Stimulated activated CD4-positive, alpha-beta T cell treated with anti-CD3 and anti-CD28 coated beads, Interleukin-4, amount 100 ng/mL, for 4 hours (primary cell): ENCODE results near the gene CAMKK1.
A peak's percentile ranks its signal among the peaks of the same experiment; 100 is the strongest.

Experiments
- DNase-seq, 2 experiments: peaks; one replicate each; pipeline ENCODE4 v3.0.0-alpha.2; 2020

The CAMKK1 gene

GRCh38 chr17:3917391-3917931, 24.6 kb upstream of the CAMKK1 start:
- DNase-seq: no peak

DNA sequence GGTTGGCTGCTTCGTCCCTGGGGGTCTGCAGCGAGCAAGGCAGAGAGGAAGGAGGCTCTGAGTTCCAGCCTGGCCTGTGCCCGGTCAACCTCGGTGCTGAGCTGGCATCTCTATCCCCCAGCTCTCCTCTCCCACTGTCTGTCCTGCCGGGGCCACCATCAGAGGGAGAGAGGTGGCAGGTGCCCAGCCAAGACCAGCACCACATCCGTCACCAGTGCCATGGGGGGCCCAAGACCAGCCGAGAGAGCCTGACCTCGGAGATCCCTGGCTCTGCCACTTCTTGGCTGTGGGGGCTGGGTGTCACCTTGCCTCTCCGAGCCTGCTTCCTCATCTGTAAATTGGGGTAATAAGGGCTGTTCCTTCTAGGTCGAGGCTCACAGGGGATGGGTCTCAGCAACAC, 24.0 kb upstream of the CAMKK1 start:
- DNase-seq: no peak

DNA sequence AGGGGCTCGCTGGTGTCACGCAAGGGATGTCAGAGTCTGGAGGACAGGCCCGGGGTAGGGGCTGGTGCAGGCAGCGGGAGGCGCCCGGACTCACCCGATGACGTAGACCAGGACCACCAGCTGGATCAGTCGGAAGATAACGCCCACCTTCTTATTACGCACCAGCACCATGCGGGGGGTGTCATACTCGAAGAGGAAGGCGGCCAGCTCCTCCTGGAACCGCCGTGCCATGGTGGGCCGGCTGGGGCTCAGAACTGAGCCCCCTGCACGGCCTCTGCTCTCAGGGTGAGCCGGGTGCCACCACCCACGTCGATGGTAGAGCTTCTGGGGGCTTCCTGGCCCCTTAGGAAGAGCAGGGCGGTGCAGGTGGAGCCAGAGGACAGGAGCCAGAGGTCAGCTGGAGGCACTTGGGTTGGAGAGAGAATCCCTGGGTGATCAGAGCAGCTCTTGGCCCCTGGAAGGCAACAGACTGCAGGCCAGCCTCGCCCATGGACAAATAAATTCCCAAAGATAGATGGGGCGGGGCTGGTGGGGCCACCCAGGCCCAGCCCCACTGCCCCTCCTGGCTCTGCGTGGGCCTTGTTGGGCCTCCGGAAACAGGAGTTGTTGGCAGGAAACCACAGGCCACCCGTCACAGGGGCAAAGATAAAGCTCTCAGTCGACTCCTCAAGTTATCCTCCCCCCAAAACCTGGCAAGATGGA, 23.3 kb upstream of the CAMKK1 start, which contains the start of gene P2RX1:
P2RX1 (minus strand) TSS at position 471 of the 702 bp plus-strand sequence; CDS start at position 231, 240 bp downstream.
- DNase-seq: no peak

DNA sequence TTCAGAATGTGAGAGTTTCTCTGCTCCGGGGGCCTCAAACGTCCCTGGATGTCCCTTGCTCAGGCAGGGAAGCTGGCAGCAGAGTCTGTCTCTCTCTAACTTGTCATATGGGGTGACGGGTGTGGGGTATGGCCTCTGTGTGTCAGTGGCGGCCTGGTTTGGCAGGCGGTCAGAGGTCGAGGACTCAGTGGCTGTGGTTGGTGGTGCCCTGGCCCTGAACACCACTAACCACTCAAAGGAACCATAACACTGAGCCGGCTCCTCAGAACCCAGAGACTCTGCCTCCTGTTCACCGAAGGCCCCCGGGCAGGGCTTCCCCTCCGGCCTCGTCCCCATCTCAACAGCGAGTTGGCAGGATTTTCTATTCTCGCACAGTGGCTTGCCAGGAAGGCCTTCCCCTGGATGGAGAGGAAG, 22.7 kb upstream of the CAMKK1 start:
- no peak for DNase-seq

DNA sequence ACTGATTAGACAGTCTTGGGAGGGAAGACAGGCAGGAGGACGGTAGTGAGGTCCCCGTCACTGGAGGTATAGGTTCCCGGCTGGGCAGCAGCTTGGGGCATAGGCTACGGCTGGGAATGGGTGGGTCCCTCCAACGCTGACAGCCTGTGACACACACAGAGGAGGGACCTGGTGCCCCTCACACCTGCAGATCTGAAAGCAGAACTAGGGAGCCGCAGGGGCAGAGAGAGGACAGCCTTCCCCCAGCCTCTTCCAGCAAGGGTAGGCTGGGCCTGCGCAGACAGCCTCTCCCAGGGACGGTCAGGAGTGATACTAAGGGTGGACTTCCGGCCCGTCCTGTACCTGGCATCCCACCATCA, 21.4 kb upstream of the CAMKK1 start:
- no peak for DNase-seq

GRCh38 chr17:3913531-3914311, 20.9 kb upstream of the CAMKK1 start:
- DNase-seq: peak; percentile 68 to 77

GRCh38 chr17:3912827-3913226, 20.0 kb upstream of the CAMKK1 start:
- DNase-seq: no peak

GRCh38 chr17:3911271-3912053, 18.6 kb upstream of the CAMKK1 start:
- peak; percentile 56 to 62 for DNase-seq

- DNase-seq: no peak
Measured at GRCh38 chr17:3910420-3911270, 17.8 kb upstream of the CAMKK1 start.

GRCh38 chr17:3909257-3909656, 16.4 kb upstream of the CAMKK1 start:
- DNase-seq: no peak

- DNase-seq: no peak
Measured at GRCh38 chr17:3907483-3908216, 14.8 kb upstream of the CAMKK1 start.

GRCh38 chr17:3906881-3907280, 14.0 kb upstream of the CAMKK1 start:
- no peak for DNase-seq

DNA sequence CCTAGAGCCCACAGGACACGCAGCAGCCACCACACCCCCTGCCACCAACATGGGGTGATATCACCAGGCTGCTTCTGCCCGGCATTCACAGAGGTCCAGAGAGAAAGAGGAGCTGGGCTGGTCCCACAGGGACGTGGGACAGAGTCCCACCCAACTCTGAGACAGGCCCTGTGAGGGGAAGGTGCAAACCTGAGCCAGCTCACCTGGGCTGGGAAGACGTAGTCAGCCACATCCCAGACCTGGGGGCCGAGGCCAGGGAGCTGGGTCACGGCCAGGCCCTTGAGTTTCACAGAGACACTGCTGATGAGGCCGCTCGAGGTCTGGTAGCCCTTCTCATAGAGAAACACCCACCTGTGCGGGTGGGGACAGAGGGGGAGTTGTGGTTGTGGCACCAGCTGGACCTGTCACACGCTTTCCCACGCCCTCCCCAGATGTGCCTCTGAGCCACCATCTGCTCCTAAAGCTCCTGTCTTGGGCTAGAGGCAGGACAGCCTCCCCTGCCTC, 12.2 kb upstream of the CAMKK1 start:
- no peak for DNase-seq

DNA sequence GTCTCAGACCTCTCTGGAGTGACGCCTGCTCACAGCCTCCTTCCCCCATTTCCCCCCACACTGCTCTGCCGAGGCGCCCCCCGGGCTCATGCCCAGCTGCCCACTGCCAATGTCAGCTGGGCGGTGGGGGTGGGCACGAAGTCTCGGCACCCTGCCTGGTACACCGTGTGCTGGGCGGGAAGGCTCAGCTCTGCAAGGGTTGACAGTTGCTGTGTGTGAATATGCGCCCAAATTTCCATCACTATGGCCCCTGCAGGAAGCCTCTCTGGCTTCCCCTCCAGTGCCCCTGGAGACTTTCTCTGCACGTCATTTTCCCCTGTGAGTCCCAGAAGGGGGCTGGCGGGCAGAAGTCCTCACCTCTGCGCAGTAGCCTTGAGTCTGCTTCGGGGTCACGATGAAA, 11.6 kb upstream of the CAMKK1 start:
- no peak for DNase-seq

DNA sequence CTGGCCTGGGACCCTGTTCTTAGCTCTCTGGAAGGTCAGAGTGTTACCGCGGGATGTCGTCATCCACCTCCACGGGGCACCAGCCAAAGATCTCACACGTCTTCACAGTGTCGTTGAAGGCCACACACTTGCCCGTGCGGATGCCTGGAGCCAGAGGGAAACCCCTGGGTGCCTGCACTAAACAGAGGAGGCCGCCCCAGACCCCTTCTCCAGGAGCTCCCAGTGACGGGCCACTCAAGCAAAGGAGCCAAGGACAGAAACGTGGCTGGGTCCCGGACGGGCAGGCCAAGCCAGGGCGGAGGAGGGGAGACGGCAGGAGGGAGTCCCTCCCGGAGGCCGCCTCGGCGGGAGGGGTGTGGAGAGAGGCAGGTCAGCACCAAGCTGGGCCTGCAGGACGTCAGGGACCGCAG, 11.0 kb upstream of the CAMKK1 start:
- no peak for DNase-seq

DNA sequence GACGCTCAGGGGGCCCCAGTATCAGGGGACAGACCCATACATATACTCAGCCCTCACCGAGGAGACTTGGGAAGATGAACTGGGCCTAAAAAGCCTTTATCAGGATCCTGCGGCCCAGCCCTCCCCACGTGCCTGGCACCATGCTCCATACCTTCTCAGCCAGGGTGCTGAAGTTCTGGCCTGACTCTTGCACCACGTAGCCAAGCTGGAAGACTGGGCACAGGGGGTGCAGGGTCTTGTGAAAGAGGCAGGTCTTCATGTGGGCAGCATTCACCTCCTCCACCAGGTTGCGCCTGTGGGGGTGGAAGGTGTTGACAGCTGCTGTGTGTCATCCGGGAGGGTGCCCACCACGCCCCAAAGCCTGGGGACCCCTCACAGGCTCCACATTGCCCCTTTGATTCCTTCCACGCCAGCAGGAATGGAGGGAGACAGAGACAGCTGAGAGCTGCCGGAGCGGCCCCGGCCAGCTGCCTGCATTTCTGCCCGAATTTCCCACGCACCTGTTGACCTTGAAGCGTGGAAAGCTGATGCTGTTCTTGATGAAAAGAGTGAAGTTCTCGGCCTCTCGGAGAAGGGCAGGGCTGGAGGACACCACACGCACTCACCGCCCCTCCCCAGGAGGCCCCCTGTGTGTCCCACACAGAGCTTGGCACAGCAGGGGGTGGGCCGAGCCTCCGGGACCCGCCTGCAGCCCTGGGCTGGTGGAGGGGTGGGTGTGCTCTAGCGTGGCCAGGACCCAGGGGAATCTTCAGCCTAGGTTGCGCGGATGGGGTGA, 10.4 kb upstream of the CAMKK1 start:
- DNase-seq: no peak

DNA sequence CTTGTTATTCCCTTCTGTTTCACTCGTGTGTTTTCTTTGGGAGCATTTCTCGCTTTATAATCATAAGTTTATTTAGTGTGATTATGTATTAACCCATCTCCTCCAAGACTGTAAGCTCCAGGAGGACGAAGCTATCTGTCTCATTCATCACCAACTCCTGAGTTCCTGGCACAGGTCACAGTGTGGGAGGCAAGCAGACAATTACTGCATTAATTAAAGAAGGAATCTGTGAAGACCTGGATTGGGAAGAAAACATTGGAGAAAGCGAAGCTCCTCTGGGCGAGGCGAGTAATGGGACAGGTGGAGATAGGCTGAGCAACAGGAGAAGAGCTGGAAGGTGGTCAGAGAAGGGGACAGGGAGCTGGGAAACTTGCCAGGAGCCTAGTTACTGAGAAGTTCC, 7.8 kb upstream of the CAMKK1 start:
- DNase-seq: no peak

GRCh38 chr17:3897731-3898130, 4.9 kb upstream of the CAMKK1 start:
- DNase-seq: no peak

DNA sequence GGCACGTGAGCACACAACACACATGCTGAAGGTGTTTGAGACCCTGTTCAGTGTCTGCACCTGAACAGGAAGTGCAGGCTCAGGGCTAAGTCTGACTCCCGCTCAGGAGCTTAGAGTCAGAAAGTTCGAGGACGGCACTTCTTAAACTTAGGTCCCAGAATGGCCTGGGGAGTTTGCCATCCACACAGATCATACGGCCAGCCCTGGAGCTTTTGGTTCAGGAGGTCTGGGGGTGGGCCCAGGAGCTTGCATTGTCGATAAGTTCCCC, 4.0 kb upstream of the CAMKK1 start:
- DNase-seq: no peak

DNA sequence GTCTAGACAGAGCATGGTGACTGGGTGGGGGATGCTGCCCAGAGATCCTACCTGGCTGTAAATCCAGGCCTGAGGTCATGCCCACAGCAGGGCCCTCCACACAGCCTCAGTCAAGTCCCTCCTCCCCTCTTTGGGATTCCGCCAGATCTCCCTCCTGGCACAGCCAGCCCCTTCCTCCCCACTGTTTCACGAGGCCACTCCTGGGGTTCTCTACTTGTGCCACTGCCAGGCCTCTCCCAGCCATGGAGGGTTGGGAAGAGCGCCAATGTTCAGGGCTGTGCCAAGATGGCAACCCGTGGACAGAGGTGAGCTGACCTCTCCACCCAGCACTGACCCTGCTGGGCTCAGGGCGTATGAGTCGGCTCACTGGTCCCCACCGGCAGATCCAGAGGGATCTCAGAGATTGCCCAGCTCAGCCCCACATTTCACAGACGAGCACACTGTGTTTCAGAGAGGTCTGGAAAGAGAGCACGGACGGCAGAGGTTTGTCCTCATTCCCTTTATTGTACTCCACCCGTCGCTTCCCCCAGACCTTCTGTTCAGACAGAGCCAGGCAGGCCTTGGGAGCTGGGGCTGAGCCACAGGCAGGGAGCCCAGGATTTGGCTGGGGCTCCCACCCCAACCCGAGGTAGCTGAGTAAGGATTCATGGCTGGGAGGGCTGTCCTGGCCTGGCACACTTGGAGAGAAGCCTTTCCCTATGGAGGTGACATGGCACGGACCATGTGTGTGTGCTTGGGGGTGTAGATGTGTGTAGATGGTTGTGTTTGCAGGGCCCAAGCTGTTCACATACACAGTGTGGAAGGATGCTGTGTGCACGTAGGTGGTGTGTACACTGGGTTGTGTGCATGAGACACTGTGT, 3.5 kb upstream of the CAMKK1 start:
- no peak for DNase-seq
